ENCODE measurements around the gene TRIM50.
"Not testable (repeated sequence)": the region's sequence is repeated elsewhere in the genome, so short reads cannot be mapped to it uniquely, and the experiment has no call there.

DNA sequence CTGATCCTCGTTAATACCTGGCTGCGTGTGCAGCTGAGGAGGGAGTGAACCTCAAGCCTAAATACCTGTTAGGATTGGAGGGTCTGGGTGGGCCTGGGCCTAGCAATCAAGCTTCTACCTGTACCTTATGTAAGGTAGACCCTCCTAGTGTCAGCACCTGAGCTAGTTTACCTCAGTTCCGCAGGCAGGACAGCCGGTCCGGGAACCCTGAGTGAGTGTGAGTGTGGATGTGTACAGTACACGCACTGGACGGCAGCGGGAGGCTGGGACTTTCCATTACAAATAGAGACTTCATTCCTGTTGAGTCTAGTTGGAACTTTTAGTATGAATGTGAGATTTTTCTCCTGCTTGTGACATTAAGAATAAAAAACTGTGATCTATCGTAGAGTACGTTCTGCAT is 25.0 kb downstream of the TRIM50 start:
- TF ChIP-seq, protein P1, sequence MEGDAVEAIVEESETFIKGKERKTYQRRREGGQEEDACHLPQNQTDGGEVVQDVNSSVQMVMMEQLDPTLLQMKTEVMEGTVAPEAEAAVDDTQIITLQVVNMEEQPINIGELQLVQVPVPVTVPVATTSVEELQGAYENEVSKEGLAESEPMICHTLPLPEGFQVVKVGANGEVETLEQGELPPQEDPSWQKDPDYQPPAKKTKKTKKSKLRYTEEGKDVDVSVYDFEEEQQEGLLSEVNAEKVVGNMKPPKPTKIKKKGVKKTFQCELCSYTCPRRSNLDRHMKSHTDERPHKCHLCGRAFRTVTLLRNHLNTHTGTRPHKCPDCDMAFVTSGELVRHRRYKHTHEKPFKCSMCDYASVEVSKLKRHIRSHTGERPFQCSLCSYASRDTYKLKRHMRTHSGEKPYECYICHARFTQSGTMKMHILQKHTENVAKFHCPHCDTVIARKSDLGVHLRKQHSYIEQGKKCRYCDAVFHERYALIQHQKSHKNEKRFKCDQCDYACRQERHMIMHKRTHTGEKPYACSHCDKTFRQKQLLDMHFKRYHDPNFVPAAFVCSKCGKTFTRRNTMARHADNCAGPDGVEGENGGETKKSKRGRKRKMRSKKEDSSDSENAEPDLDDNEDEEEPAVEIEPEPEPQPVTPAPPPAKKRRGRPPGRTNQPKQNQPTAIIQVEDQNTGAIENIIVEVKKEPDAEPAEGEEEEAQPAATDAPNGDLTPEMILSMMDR (IDR thresholded peaks at IDR 0.05; ENCODE audit: low read depth, low read length, poor library complexity, severe bottlenecking) = not testable (repeated sequence)
- TF ChIP-seq EZH2phosphoT487 (IDR thresholded peaks at IDR 0.05; ENCODE audit: borderline replicate concordance, low read length) = not testable (repeated sequence)
